ENCODE data around the gene PEDS1.

- TF ChIP-seq RAD21 (IDR thresholded peaks at IDR 0.05 in 1 of 2, conservative IDR thresholded peaks at IDR 0.05 in 1 of 2; ENCODE audit: low read depth in 2 of 2, low read length in 2 of 2) (no peak), CBX5 (IDR thresholded peaks at IDR 0.05; ENCODE audit: low read depth, low read length) (no peak), CTCF (IDR thresholded peaks at IDR 0.05; ENCODE audit: control extremely low read depth in 1 of 3, insufficient read depth in 1 of 3, low read depth in 1 of 3, low read length in 3 of 3) (no peak), ATF3 (IDR thresholded peaks at IDR 0.05; ENCODE audit: insufficient read depth, low read depth, low read length) (no peak), POLR2A (IDR thresholded peaks at IDR 0.05; ENCODE audit: control extremely low read depth in 1 of 2, low read depth in 2 of 2, low read length in 2 of 2) (no peak), HDAC6 (IDR thresholded peaks at IDR 0.05; ENCODE audit: low read depth, low read length) (no peak), TAF1 (IDR thresholded peaks at IDR 0.05; ENCODE audit: low read depth, low read length) (no peak), TEAD4 (IDR thresholded peaks at IDR 0.05; ENCODE audit: low read depth, low read length) (no peak), PHF8 (conservative IDR thresholded peaks at IDR 0.05; ENCODE audit: low read depth, low read length) (no peak), POLR2AphosphoS5 (IDR thresholded peaks at IDR 0.05; ENCODE audit: low read depth, low read length) (no peak), MAX (IDR thresholded peaks at IDR 0.05) (no peak)
These were observed 10.2 kb upstream of the PEDS1 start for GRCh38 chr20:50163570-50164317.
